DOHH2 (cell line): Measurements from ENCODE around the gene SMIM23.

Experiments
- H3F3A ChIP-seq: fragments of 200-600 bp; sonication (generic), shearing (Covaris generic); 2 replicates; pipeline ENCODE4 v1.6.0; 2016; ENCODE audit warnings: antibody characterized with exemption, mild to moderate bottlenecking; ENCODE audit not compliant: control insufficient read depth, insufficient read depth
- H3K27ac ChIP-seq: fragments of 200-600 bp; sonication (generic); 2 replicates; pipeline ENCODE4 v1.5.1; 2014; ENCODE audit warnings: low read depth, mild to moderate bottlenecking, low read length, moderate library complexity
- H3K27me3 ChIP-seq: fragments of 200-600 bp; sonication (generic); 2 replicates; pipeline ENCODE4 v1.6.1; 2014; ENCODE audit warnings: mild to moderate bottlenecking, low read length, mixed read lengths; ENCODE audit not compliant: control insufficient read depth
- H3K36me3 ChIP-seq: fragments of 200-600 bp; sonication (generic); 2 replicates; pipeline ENCODE4 v1.6.1; 2014; ENCODE audit warnings: mild to moderate bottlenecking, low read length, moderate library complexity, mixed read lengths; ENCODE audit not compliant: control insufficient read depth
- H3K4me1 ChIP-seq: fragments of 200-600 bp; sonication (generic); 2 replicates; pipeline ENCODE4 v1.6.1; 2014; ENCODE audit warnings: mild to moderate bottlenecking, low read length, mixed read lengths; ENCODE audit not compliant: control insufficient read depth
- H3K4me2 ChIP-seq: fragments of 200-600 bp; sonication (generic); 2 replicates; pipeline ENCODE4 v1.6.0; 2014; ENCODE audit warnings: mild to moderate bottlenecking, low read length, moderate library complexity
- H3K4me3 ChIP-seq: fragments of 200-600 bp; sonication (generic); 2 replicates; pipeline ENCODE4 v1.5.1; 2014; ENCODE audit warnings: mild to moderate bottlenecking, low read length, mixed read lengths
- H3K79me2 ChIP-seq: fragments of 200-600 bp; sonication (generic); 2 replicates; pipeline ENCODE4 v1.6.1; 2014; ENCODE audit warnings: mild to moderate bottlenecking, low read length, mixed read lengths; ENCODE audit not compliant: control insufficient read depth
- H3K9me2 ChIP-seq: fragments of 200-600 bp; sonication (generic); replicated peaks from 2 replicates; pipeline ENCODE4 v1.6.1; 2014; ENCODE audit warnings: mild to moderate bottlenecking, low read length, mixed read lengths; ENCODE audit not compliant: control insufficient read depth
- H3K9me3 ChIP-seq: fragments of 200-600 bp; sonication (generic); 2 replicates; pipeline ENCODE4 v1.6.1; 2014; ENCODE audit warnings: antibody characterized with exemption, low read length, mixed read lengths; ENCODE audit not compliant: control insufficient read depth, insufficient read depth
- H4K20me1 ChIP-seq: fragments of 200-600 bp; sonication (generic); 2 replicates; pipeline ENCODE4 v1.6.0; 2014; ENCODE audit warnings: low read depth, mild to moderate bottlenecking, antibody characterized with exemption, low read length, moderate library complexity; ENCODE audit not compliant: control insufficient read depth, insufficient read depth
- EZH2phosphoT487 ChIP-seq: fragments of 200-600 bp; sonication (generic); IDR thresholded peaks from 2 replicates; pipeline ENCODE4 v1.6.1; 2017; ENCODE audit warnings: borderline replicate concordance, mild to moderate bottlenecking, antibody characterized with exemption, low read length, moderate library complexity, mixed read lengths
- TF ChIP-seq, protein P1 (sequence below): fragments of 200-600 bp; sonication (generic); IDR thresholded peaks from one replicate; pipeline ENCODE4 v1.5.1; 2014; ENCODE audit warnings: antibody characterized with exemption, mild to moderate bottlenecking, low read depth, low read length; ENCODE audit not compliant: poor library complexity, severe bottlenecking

SMIM23 gene

GRCh38 chr5:171801839-171802238 is 16.2 kb downstream of the SMIM23 start:
- Histone ChIP-seq H3K4me3 (no peak overlapping the region), H3K4me2 (no peak overlapping the region), H3K27ac (no peak overlapping the region), H3K9me2 (no peaks in the 10 kb centered on the region), H3K79me2 (no peaks in the 10 kb centered on the region), H3K4me1 (no peaks in the 10 kb centered on the region), H3K27me3 (0 out of 2 replicates have a peak, but pooled peaks cover 5% of the 10 kb centered on the region), H3K9me3 (no peaks in the 10 kb centered on the region), H3F3A (no peaks in the 10 kb centered on the region), H3K36me3 (no peaks in the 10 kb centered on the region), H4K20me1 (no peaks in the 10 kb centered on the region)
- TF ChIP-seq, protein P1, sequence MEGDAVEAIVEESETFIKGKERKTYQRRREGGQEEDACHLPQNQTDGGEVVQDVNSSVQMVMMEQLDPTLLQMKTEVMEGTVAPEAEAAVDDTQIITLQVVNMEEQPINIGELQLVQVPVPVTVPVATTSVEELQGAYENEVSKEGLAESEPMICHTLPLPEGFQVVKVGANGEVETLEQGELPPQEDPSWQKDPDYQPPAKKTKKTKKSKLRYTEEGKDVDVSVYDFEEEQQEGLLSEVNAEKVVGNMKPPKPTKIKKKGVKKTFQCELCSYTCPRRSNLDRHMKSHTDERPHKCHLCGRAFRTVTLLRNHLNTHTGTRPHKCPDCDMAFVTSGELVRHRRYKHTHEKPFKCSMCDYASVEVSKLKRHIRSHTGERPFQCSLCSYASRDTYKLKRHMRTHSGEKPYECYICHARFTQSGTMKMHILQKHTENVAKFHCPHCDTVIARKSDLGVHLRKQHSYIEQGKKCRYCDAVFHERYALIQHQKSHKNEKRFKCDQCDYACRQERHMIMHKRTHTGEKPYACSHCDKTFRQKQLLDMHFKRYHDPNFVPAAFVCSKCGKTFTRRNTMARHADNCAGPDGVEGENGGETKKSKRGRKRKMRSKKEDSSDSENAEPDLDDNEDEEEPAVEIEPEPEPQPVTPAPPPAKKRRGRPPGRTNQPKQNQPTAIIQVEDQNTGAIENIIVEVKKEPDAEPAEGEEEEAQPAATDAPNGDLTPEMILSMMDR: no peak

DNA sequence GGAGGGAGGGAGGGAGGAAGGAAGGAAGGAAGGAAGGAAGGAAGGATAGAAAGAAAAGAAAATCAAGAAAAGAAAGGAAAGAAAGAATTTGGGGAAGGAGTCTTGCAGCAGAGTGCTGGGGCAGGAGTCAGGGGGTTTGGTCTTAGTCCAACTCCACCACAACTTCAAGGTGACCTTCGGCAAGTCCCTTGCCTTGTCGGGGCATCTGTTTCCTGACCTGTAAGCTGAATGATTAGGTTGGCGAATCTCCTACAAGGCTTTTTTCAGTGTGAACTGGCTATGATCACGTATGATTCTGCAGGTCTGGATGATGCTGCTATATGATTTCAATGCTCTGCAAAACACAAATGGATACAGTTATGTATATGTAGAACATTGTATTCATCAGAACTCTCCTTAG is 20.1 kb downstream of the SMIM23 start:
- H3K79me2 ChIP-seq: no peaks in the 10 kb centered on the region
- H3K27ac ChIP-seq: no peak overlapping the region
- 0 out of 2 replicates have a peak, but pooled peaks cover 5% of the 10 kb centered on the region for H3K27me3 ChIP-seq
- TF ChIP-seq, protein P1: no peak
- no peaks in the 10 kb centered on the region for H3K36me3 ChIP-seq
- H3K4me2 ChIP-seq: no peak overlapping the region
- no peaks in the 10 kb centered on the region for H3K9me2 ChIP-seq
- H4K20me1 ChIP-seq: no peaks in the 10 kb centered on the region
- H3F3A ChIP-seq: no peaks in the 10 kb centered on the region
- no peaks in the 10 kb centered on the region for H3K9me3 ChIP-seq
- H3K4me3 ChIP-seq: no peak overlapping the region
- H3K4me1 ChIP-seq: no peaks in the 10 kb centered on the region

DNA sequence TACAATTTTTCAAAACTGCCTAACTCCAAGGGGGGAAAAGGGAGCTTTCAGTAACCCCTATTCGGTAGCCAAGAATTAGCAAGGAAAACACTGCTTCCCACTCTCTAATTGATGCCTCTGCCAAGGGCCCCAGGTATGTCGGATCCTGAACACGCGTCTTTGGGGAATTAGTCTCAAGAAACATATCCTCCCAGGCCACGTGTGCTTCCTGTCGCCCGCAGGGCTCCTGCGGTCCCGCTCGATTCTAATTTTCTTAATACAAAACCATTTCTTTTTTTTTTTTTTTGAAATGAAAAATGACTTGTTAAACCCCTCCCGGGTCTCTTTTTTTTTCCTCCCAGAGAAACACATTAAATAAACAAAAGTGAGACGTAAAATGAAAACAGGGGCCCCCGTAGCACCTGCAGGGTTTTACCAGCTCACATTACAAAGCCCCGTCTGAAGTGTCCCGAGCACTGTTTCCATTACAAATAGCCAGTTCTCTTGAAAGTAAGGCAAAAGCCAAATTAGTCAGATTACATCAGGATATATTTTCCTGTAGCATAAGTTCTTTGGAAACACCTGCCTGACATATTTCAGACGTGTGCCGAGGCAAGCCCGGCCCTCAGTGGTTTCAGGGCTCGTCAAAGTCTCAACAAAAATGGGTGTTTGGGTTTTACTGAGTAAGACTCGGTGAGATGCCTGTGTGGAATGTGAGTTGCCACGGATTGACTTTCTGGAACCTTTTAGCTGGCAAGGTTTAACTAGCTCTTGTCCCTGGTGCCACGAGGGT is 21.5 kb downstream of the SMIM23 start:
- no peaks in the 10 kb centered on the region for H3F3A ChIP-seq
- H3K36me3 ChIP-seq: no peaks in the 10 kb centered on the region
- H3K9me2 ChIP-seq: no peaks in the 10 kb centered on the region
- no peaks in the 10 kb centered on the region for H3K79me2 ChIP-seq
- no peak overlapping the region for H3K4me2 ChIP-seq
- no peaks in the 10 kb centered on the region for H4K20me1 ChIP-seq
- TF ChIP-seq, protein P1: no peak
- TF ChIP-seq EZH2phosphoT487: no peak
- H3K4me1 ChIP-seq: no peaks in the 10 kb centered on the region
- H3K27me3 ChIP-seq: 0 out of 2 replicates have a peak, but pooled peaks cover 5% of the 10 kb centered on the region
- H3K9me3 ChIP-seq: no peaks in the 10 kb centered on the region
- H3K27ac ChIP-seq: no peak overlapping the region
- no peak overlapping the region for H3K4me3 ChIP-seq
